ENCODE measurements around the gene RABL2B.

DNA sequence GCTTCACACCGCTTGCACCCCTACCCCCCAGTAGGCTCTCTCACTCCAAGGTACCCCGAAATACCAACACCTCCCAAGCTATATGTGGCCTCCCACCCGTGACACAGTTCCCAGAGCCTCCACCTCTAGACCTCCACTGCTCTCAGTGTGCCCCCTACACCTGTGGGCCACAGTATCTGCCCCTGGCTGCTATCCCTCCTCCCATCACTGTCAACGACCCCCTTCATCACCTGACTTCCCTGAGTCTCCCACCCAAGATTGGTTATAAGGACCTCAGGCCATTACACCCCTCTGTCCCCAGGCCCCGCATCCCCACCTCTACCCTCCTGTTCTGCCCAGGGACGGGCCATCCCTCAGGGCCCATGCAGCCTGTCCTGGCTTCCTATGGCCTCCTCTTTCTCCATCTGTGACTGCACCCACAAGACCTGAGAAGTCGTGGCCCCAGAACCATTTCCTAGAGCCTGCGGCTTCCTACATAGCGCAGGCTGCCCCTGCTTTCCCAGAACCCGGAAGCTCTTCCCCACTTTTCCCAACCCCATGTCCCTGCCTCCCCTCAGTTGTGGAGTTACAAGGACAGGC lies 44.7 kb downstream of the RABL2B start:
- TF ChIP-seq, protein P1, sequence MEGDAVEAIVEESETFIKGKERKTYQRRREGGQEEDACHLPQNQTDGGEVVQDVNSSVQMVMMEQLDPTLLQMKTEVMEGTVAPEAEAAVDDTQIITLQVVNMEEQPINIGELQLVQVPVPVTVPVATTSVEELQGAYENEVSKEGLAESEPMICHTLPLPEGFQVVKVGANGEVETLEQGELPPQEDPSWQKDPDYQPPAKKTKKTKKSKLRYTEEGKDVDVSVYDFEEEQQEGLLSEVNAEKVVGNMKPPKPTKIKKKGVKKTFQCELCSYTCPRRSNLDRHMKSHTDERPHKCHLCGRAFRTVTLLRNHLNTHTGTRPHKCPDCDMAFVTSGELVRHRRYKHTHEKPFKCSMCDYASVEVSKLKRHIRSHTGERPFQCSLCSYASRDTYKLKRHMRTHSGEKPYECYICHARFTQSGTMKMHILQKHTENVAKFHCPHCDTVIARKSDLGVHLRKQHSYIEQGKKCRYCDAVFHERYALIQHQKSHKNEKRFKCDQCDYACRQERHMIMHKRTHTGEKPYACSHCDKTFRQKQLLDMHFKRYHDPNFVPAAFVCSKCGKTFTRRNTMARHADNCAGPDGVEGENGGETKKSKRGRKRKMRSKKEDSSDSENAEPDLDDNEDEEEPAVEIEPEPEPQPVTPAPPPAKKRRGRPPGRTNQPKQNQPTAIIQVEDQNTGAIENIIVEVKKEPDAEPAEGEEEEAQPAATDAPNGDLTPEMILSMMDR (IDR thresholded peaks at IDR 0.05) = no peak
- TF ChIP-seq SIN3A (IDR thresholded peaks at IDR 0.05; ENCODE audit: borderline replicate concordance, insufficient read depth, low read depth, low read length) (no peak), POLR2AphosphoS5 (IDR thresholded peaks at IDR 0.05; ENCODE audit: low read depth, low read length) (no peak), TCF7L2 (IDR thresholded peaks at IDR 0.05; ENCODE audit: low read depth, low read length) (no peak)
- TF ChIP-seq, protein P2, sequence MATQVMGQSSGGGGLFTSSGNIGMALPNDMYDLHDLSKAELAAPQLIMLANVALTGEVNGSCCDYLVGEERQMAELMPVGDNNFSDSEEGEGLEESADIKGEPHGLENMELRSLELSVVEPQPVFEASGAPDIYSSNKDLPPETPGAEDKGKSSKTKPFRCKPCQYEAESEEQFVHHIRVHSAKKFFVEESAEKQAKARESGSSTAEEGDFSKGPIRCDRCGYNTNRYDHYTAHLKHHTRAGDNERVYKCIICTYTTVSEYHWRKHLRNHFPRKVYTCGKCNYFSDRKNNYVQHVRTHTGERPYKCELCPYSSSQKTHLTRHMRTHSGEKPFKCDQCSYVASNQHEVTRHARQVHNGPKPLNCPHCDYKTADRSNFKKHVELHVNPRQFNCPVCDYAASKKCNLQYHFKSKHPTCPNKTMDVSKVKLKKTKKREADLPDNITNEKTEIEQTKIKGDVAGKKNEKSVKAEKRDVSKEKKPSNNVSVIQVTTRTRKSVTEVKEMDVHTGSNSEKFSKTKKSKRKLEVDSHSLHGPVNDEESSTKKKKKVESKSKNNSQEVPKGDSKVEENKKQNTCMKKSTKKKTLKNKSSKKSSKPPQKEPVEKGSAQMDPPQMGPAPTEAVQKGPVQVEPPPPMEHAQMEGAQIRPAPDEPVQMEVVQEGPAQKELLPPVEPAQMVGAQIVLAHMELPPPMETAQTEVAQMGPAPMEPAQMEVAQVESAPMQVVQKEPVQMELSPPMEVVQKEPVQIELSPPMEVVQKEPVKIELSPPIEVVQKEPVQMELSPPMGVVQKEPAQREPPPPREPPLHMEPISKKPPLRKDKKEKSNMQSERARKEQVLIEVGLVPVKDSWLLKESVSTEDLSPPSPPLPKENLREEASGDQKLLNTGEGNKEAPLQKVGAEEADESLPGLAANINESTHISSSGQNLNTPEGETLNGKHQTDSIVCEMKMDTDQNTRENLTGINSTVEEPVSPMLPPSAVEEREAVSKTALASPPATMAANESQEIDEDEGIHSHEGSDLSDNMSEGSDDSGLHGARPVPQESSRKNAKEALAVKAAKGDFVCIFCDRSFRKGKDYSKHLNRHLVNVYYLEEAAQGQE (IDR thresholded peaks at IDR 0.05; ENCODE audit: insufficient read depth in 1 of 2, low read depth in 2 of 2, low read length in 1 of 2) = no peak
